G401.6 (cell line): Measurements from ENCODE around the gene CD247.

Source experiments
- FAIRE-seq: peaks from 2 replicates; lab custom pipeline; 2012; peaks lifted over from hg19 to GRCh38; lab: Jason Lieb, UNC

The CD247 gene

GRCh38 chr1:167438171-167439138 is 79.9 kb downstream of the CD247 start:
- no peak for FAIRE-seq

DNA sequence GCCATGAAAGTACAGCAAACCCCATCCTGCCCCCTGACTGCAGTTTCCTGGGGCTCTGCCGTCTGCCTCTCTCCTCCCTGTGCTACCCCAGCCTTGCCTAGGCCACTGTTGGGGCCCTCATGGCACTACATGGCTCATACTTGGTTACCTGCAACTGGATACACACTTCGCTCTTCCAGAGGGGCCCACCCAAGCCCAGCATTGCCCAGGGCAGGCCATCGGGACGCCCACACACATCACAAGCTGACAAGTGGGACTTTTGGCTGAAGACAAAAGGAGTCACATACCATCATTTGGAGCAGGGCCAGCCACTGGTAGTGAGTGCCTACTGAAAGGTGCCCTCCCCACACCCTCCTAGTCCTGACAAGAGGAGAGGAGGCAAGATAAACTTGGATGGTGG is 82.8 kb downstream of the CD247 start:
- no peak for FAIRE-seq

GRCh38 chr1:167434306-167434705 is 84.0 kb downstream of the CD247 start:
- FAIRE-seq, result no peak

DNA sequence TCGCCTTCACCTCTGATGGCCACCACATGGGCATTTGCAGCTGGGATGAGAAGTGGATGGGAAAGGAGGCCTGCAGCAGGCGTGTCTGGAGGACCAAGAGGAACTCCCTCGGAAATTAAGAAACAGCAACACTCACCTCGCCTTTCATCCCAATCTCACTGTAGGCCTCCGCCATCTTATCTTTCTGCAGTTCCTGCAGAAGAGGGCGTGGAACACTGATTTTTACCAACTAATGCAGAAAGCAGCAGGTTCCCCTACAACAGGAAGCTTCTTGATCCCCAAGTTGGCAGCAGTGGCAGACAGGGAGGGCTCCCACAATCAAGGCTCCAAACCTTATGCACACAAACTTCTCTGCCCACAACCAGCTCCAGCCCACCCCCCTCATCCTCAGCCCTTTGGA is 84.4 kb downstream of the CD247 start:
- FAIRE-seq, result no peak

DNA sequence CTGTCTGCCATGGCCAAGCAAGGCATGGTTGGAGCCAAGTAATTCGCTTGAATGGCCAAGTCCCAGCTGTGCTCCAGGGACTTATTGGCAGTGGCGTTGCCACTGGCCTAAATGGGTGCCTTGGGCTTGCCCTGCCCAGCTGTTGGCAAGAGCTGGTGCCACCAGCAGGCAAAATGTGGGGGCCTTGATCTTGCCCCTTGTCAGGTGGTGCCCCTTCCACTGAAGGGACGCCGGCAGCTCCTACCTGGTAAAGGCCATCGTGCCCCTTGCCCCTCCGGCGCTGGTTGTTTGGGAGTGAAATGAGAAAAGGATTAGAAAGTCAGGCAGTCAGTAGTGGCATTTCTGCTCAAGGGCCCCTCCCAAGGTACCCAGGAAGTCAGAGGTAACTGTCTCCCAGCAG is 85.5 kb downstream of the CD247 start:
- FAIRE-seq, result no peak

DNA sequence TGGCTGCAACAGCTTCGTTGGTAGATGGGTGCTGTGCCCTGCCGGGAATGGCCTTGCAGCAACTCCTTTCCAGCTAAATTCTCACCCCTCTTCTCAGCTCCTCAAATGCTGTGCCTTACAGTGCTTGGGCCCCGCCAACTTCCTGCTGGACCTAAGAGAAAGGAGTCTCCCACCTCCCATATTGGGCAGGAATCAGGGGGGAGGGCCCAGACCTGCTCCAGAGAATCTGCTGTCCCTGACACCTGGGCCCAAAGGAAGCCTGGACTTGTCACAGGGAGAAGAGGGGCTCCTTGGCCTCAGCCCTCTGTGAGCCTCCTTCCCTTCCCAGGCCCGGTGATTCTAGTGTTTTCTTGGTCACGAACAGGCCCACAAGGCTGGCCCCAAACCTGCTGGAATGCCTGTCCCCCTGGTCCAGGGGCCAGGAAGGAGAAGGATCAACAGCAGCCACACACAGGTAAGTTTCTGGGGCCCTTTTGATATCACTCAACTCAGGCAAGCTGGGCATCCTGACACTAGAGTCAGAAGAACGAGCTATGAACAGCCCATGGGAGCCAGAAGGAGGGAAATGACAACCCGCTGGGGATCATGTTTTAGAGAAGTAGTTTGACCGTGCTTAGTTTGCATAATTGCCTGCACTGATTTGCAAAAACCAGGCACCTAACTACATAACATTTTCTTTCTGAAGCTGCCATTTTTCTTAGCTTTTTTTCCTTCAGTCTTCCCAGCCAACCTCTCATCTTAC is 86.2 kb downstream of the CD247 start:
- FAIRE-seq, result no peak

GRCh38 chr1:167431261-167431908 is 86.9 kb downstream of the CD247 start:
- FAIRE-seq, result no peak

DNA sequence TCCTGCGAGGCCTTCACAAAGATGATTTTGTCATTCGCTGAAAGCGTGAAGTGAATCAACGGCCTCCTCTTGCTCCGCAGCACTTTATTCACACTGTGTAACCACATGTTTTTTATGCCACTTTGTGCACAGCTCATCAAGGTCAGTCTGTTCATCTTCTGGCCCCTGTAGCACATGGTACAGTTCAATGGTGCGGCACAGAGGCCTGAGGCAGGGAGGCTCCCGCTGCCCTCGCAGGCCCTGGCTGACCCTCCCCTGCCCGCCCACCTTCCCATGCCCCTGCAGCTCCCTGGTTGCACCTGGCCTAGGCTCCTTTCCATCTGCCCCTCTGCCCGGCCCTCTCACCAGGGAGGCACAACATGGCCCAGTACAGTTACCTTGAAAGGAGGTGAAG is 87.5 kb downstream of the CD247 start:
- no peak for FAIRE-seq

GRCh38 chr1:167430134-167430848 is 88.0 kb downstream of the CD247 start:
- no peak for FAIRE-seq

DNA sequence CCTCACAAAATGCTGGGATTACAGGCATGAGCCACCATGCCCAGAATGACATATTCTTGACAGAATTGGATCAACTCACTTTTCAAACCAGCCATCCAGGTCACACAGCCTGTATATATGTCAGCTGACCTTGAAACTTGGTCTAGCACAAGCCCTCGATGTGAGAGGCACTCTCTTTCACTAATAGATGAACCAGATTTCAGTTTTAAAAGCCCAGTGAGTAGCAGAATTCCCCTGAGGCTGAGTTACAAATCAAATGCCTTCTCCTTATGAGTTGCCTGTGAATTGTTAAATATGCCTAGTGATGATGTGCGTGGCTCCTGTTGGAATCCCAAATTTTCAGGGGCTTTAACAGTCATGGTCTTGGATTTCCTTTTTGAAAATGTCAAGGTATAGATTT is 88.7 kb downstream of the CD247 start:
- no peak for FAIRE-seq

GRCh38 chr1:167428395-167428794 is 89.9 kb downstream of the CD247 start:
- FAIRE-seq, result no peak

DNA sequence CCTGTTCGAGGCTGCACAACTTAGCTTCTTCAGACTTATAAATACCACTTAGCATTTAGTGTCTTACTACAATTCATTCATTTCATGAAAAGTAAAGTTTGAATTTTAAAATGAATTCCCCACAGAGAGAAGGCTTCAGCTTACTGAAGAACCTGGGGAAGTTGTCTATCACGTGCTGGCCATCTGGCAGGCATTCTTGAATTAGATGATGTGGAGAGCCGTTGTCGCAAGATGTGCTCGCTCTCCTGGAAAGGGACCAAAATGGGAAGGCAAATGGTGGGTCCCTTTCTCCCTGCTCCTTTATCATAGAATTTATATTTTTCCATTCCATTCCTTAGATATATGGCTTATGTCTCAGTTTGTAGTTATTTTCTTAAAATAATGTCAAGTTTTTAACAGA is 90.5 kb downstream of the CD247 start:
- no peak for FAIRE-seq

DNA sequence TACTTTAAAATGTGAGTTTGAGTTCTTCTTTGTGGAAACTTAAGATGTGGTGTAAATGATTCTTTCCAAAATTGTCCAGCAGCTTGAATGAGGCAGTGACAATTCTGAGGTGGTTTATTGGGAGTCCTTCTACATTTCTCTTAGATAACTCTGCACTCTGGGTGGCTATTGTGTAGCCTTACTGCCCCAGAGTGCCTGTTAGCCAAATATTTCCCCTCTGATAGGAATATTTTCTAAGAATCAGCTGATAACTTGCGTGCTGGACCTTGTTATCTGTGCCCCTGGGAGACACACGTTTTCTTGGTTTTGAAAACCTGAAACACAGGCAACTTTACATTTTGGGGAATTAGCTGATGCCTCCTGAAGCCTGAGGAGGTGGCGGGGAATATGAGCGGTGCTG is 91.6 kb downstream of the CD247 start:
- no peak for FAIRE-seq

DNA sequence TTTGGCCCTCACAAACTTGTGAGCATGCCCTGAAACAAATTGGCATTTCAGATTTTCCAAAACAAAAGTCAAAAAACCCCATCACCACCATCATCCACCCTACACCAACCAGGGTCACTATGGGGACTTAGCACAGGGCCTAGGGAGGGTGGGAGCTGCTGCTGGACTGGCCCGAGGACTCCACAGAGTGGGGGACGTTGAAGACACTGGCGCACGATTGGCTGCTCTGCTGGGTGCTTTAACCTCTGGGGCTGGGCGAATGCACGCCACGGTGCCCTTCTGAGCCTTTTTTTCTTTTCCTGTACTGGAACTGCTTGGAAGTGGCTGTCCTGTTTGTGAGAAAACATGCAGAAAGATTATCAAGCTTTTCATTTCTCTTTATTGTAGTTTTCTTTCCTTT is 92.8 kb downstream of the CD247 start:
- no peak for FAIRE-seq

- FAIRE-seq, result no peak
Measured at GRCh38 chr1:167423684-167424619, 94.4 kb downstream of the CD247 start.

GRCh38 chr1:167420510-167420909 is 97.8 kb downstream of the CD247 start:
- no peak for FAIRE-seq

DNA sequence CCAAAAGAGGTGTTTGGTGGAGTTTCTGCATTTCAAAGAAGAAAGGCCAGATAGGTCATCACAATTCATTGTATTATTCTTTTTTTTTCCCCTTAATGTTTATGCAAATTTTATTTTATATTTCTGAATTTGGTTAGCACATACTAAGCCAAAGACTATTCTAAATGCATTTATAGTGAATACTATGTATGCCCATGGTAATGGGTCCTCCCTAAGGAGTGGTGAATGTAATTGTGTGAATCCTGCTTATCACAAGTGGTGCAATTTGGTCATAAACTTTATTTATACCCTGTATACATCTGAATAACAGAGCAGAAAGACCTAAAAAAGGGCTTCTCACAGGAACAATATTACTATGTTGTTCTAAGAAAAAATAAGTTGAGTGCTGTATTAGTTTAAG is 99.1 kb downstream of the CD247 start:
- FAIRE-seq, result peak; percentile 17

DNA sequence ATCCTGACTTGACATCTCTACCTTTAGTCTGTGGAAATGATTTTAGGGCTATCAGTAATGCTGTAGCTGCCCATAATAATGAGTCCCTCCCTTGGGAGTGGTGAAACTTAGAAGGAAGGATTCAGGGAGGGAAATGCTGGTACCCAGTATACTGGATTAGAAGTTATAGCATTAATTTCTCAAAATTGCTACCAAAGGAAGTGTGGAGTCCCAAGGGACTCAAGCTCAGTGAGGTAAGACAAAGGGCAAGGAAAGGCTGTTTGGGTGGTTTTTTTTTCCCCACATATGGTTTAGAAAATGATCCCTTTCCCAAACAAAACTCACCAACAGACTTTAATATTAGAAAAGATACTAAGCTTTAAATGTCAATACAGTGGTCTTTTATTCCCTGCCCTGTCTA is 99.9 kb downstream of the CD247 start:
- no peak for FAIRE-seq

GRCh38 chr1:167416506-167416905 is 101.8 kb downstream of the CD247 start:
- no peak for FAIRE-seq

DNA sequence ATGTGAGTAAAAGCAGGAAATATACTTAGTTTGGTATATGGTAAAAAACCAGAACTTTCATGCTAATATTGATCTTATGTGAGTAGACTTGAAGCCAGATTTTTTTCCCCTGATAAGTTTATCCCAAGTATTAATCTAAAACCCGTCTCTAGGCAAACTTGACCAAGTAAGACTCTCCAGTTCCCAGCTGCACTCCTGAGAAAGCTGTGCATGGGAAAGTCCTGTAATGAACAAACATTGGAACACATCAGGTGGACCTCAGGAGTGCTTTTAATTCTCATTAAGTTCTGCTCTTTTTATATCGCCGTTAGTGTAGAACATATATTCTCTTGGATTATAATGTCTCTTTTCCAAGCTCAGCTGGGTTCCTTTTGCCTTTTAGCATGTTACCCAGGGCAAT is 105.0 kb downstream of the CD247 start:
- no peak for FAIRE-seq

GRCh38 chr1:167412920-167413319 is 105.4 kb downstream of the CD247 start:
- FAIRE-seq, result no peak
